Fibroblast of skin of back (primary cell): ENCODE results near the gene EPB41L1.

Source experiments
- DNase-seq: peaks from one replicate; pipeline ENCODE4 v3.0.0-alpha.2; 2013

The EPB41L1 gene

GRCh38 chr20:36155991-36156390 is 1.5 kb downstream of the EPB41L1 start:
- no peak for DNase-seq

- no peak for DNase-seq
Measured at GRCh38 chr20:36157610-36158009, 3.1 kb downstream of the EPB41L1 start.

- DNase-seq = no peak
Measured at GRCh38 chr20:36158160-36158741, 3.7 kb downstream of the EPB41L1 start.

GRCh38 chr20:36159833-36160232 is 5.3 kb downstream of the EPB41L1 start:
- no peak for DNase-seq

GRCh38 chr20:36162272-36162966 is 7.9 kb downstream of the EPB41L1 start:
- peak; percentile 32 for DNase-seq

- peak; percentile 38 for DNase-seq
Measured at GRCh38 chr20:36167902-36168503, 13.5 kb downstream of the EPB41L1 start.

GRCh38 chr20:36170542-36171215 is 16.1 kb downstream of the EPB41L1 start:
- no peak for DNase-seq

- DNase-seq = peak; percentile 68
Measured at GRCh38 chr20:36173451-36173933, 19.0 kb downstream of the EPB41L1 start.

GRCh38 chr20:36175016-36175415 is 20.5 kb downstream of the EPB41L1 start:
- DNase-seq = peak; percentile 20

- no peak for DNase-seq
Measured at GRCh38 chr20:36175475-36175995, 21.0 kb downstream of the EPB41L1 start.

- no peak for DNase-seq
Measured at GRCh38 chr20:36177716-36178115, 23.2 kb downstream of the EPB41L1 start.

GRCh38 chr20:36179170-36179945 is 24.8 kb downstream of the EPB41L1 start:
- no peak for DNase-seq

- no peak for DNase-seq
Measured at GRCh38 chr20:36180323-36180722, 25.8 kb downstream of the EPB41L1 start.

- DNase-seq = peak; percentile 28
Measured at GRCh38 chr20:36181934-36182603, 27.5 kb downstream of the EPB41L1 start.

- DNase-seq = no peak
Measured at GRCh38 chr20:36182604-36183154, 28.1 kb downstream of the EPB41L1 start.

- DNase-seq = no peak
Measured at GRCh38 chr20:36183155-36183944, 28.8 kb downstream of the EPB41L1 start.

- DNase-seq = no peak
Measured at GRCh38 chr20:36184816-36185776, 30.6 kb downstream of the EPB41L1 start.

GRCh38 chr20:36193977-36194712 is 39.6 kb downstream of the EPB41L1 start:
- no peak for DNase-seq
